ENCODE measurements around the gene TOPORS.
A peak's percentile ranks its signal among the peaks of the same experiment; 100 is the strongest.
"Not testable (repeated sequence)": the region's sequence is repeated elsewhere in the genome, so short reads cannot be mapped to it uniquely, and the experiment has no call there.

The TOPORS gene

DNA sequence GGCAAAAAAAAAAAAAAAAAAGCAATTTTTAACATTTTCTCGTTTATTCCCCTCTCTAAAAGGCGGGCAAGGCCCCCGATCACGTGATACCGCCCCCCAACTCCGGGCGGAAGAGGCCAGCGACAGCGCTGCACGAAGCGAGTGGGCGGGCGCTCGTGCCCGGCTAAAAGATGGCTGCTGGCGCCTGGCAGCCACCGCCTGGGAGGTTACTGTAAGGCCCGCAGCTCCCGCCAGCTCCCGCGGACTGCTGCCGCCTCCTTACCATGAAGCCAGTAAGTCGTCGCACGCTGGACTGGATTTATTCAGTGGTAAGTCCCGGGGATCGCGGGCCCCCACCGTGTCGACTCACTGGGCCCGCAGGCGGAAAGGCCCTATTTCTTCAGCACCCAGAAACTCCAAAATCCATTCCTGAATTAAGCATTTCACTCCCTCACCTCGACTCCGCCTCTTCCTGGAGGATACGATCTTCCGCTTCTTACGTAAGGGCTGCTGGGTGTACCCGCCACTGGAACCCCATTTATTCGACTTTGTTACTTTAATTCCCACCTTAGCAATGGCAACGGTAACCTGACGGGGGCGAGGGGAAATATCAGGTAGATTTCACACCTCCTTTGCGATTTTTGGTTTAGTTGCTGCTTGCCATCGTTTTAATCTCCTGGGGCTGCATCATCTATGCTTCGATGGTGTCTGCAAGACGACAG lies at the start of gene TOPORS, which contains the start of gene SMIM27:
Gene TOPORS (minus strand): TSS at position 415 of the 701 bp plus-strand sequence. CDS start 150 bp downstream, at position 265.
Gene SMIM27 (plus strand): TSS at position 156 of the 701 bp plus-strand sequence. CDS start 108 bp downstream, at position 264.
- DNase-seq: peak; percentile 89

DNA sequence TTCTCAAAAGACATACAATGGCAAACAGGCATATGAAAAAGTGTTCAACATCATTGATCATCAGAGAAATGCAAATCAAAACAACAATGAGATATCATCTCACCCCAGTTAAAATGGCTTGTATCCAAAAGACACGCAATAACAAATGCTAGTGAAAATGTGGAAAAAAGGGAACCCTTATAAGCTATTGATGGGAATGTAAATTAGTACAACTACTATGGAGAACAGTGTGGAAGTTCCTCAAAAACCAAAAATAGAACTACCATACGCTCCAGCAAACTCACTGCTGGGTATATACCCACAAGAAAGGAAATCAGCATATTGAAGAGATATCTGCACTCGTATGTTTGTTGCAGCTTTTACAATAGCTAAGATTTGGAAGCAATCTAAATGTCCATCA lies 46.6 kb upstream of the TOPORS start:
- not testable (repeated sequence) for DNase-seq

DNA sequence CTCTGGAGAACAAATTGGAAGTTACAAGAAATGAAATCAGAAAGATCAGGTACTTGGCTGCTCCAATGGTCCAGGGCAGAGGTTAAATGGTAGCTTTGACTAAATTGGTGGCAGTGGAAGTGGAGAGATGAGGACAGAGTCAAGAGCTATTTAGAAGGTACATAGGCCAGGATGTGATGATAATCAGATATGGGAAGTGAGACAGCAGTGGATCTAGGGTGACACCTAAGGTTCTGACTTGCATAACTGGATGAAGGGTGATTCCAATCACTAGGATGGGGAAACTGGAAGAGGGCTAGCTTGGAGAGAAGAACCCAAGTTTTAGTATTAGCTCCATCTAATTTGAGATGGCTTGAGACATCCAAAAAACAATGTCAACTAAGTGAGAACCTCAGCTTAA lies 44.5 kb upstream of the TOPORS start:
- no peak for DNase-seq

- DNase-seq: no peak
Observed at GRCh38 chr9:32596096-32596865, 43.9 kb upstream of the TOPORS start.

DNA sequence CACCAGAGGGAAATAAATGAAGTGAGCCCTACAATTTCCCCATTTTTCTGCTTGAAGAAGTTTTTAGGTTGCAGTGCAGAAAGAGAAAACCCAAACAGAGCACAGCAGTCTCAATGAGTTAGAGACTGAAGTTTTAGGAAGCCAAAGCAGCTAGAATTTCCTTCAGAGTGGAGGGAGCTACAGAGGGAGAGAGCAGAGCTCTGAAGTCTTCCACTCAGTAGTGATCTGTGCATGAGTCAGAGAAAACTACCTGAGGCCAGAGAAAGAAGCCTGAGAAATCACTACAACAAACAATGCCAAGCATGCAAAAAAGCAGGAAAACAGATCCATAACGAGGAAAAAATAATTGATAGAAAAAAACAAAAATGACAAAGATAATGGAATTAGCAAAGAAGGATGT lies 38.5 kb upstream of the TOPORS start:
- no peak for DNase-seq

DNA sequence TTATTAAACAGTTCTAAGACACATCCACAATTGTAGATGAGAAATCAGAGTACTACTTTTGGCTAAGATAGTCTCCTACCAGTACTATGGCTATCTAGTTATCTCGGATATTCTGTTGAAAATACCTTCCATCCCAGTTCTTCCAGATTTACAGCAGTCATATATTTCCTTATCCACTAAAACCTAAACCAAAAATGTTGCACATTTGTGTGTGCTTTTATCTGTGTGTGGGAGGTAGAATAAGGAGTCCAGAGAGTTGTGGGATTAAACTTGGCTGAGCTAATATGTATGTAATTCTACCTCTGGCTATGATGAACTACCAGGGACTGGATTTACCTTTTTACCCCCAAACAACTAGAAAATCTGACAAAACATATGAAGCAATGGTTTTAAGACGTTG lies 38.1 kb upstream of the TOPORS start:
- DNase-seq: no peak

GRCh38 chr9:32589083-32589723 lies 36.8 kb upstream of the TOPORS start:
- DNase-seq: peak; percentile 25

DNA sequence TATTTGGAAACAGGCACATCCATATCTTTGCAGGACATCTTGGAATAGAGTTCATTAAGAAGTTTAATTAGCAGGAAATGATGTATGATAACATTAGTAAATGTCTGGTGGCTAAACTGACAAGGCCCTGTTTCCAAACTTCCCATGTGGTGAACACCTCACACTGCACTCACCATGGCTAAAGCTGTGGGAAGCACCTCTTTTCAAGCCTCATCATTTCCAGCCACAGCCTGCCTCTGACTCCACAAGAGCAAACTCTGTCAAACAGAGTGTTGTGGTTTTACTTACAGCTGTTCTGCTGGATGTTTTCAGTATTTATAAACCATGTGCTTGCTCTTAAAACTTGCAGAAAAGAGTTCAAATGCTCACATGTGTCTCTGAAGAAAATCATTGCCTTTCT lies 35.5 kb upstream of the TOPORS start:
- DNase-seq: no peak

- DNase-seq: no peak
Observed at GRCh38 chr9:32584784-32585183, 32.4 kb upstream of the TOPORS start.

DNA sequence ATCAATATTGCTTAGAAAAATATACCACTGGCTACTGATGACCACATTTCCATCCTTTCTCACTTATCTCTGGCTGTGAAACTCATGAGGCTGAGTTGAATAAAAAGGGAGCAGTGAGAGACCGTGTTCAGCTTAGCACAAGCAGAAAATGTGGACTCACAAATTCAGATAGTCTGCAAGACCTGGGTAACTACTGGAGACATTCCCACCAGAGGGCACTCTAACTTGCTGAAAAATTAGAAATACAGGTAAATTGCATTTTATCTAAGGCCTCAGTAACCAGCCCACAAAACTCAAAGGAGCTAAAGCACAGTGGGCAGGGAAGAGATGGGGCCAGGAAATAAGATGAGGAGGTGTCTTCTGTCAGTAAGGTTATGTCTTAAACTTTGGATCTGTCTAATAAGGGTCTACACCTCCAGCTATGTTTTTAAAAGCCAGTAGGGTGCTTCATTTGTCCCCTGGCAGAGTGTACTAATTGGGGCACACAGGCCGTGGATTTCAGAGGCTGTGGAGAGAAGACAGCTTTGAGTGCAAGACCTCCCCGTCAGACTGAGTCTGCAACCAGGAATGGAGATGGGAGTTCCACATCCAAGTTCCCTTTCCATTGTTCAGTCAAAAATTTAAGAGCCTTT lies 29.2 kb upstream of the TOPORS start:
- peak; percentile 54 for DNase-seq

GRCh38 chr9:32580631-32581300 lies 28.4 kb upstream of the TOPORS start:
- DNase-seq: no peak

DNA sequence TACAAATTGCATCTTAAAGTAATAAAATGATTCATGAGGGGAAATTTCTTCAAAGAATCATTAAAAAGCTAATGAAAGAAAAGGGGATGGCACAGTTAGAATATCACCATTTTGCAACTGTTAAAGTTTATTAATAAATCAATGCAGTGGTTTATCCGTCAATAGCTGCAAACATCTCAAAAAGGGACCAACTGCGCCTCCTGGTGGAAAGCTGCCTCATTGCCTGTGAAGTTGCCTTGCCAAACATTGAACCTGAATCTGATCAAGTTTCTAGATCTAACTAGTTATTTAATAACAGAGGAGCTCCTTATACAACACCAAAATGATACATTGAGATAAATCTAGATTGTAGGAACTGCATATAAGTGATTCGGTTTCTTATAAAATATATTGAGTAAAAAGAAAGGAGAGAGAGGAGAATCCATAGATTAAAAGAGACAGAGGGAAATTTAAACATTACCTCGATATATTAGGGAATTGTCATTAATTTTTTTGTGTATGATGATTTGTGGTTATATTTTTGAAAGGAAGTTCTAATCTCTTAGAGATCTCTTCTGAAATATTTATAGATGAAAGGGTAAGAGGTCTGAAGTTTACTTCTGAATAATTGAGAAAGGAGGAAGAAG lies 27.4 kb upstream of the TOPORS start:
- DNase-seq: peak; percentile 35

GRCh38 chr9:32578976-32579375 lies 26.6 kb upstream of the TOPORS start:
- DNase-seq: no peak

DNA sequence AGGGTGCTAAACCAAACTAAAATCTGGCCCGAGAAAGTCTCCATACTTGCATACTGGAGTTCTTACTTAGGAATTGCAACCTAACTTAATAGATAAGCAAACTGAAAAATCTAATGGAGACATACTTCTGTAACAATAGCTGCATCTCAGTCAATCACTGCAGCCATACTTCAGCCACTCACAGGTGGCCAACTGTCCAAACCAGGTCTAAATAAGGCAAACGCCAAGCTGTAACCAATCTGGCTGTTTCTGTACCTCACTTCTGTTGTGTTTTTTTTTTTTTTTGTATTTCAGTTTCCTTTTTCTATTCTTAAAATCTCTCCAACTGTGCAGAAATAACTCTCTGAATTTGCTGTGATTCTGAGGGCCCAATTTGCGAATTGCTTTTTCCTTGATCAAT lies 24.9 kb upstream of the TOPORS start:
- DNase-seq: no peak

GRCh38 chr9:32574858-32575257 lies 22.5 kb upstream of the TOPORS start:
- no peak for DNase-seq

DNA sequence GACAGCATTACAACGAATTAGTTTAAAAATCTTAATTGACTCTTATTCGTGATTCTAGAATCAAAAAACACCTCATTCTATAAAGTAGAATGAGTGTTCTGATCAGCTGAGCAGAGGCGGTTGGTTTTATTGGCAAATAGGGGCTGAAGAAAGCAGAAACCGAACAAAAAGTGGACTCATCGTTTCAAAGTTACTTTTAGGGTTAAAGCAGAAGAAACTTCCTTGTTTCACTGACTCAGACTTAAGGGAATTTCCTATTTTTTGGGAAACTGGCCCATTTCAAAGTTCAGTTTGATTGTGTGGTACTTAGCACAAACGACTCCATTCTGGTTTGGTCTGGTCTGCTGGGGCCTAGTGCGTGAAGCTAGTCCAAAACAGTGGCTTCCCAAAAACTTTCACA lies 21.4 kb upstream of the TOPORS start:
- DNase-seq: no peak

DNA sequence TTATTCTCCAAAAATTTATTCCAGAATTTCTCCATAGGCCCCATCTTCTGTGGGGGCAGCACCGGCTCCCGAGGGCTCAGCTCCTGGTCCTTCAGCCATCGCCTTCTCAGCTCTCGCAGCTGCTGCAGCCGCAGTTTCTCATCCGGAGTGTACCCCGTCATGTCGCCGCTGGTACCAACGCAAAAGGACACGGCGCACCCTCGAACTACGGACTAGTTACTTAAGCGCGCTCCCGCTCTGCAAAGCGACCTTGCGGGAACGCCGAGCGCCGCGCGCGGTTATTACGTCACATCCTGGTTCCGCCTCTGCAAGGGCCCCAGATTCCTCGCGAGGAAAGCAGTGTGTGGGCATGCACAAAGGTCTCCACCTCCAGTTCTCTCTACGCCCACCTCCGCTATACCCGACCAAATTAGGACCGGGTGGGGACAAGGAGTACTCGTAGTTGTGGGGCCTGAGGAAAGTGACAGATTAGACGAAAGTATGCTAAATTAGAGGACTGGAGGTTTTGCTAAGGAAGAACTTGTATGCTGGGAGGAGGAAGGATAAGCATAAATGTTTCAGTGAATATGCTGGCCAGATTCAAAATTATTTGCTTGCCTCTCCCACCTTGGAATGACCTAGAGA lies 20.6 kb upstream of the TOPORS start, which contains the start of gene NDUFB6:
Gene NDUFB6 (minus strand): TSS at position 260 of the 624 bp plus-strand sequence. CDS start 99 bp downstream, at position 161.
- peak; percentile 86 for DNase-seq

DNA sequence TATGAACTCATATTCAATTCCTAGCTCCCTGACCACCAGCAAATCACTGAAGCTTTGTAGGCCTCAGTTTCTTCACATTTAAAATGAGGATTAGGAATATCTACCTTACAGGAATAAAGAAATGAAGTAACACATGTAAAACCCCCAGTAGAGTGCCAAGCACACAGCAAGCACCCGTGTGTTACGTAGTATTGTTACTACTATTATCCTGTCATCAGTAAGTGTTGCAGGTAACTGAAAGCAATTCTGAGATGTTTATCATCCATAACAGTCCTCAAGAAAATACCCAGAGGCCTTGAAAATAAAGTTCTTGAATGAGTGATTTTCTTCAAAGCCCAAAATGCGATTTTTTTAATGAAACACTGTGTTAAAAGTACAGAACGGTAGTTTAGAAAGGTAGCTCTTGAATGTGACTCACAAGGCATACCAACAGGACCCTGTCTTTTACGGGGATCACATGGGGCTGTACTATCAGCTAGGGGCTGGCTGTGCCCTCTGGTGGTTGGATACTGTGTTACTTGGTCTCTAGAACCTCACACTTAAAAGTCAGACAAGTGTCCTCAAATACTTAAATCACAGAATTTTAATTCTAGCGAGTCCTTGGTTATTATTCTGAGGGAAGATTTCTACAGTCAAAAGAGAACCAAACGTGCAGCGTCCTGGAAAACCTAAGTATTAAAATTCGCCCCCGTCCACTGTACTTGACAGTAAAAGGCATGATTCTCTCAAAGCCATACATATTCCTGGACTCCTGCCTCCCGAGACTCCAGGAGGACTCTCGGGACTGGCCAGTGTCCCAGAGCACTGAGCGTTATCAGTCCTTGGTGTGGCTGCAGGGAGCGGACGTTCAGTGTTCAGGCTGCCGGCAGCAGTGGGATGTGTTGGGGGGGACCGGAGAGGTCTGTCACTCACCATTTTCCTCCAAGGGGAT lies 19.8 kb upstream of the TOPORS start:
- peak; percentile 62 for DNase-seq

DNA sequence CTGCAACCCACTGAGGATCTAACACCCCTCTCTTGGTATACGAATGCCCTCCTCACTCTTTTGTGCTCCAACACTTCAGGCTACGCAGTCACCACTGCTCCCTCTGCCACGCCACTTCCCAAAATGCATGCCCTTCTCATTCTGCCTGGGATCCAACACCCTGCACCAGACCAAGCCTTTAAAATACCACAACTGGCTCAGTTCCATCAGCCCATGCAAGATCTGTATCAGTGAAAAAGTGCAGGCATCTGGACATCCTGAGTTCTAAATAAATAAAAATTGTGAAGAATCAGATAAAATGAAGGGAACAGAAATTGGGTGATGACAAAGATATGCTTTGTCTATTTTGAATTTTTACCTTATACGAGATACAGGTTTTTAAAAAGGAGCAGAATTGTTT lies 17.9 kb upstream of the TOPORS start:
- DNase-seq: no peak

GRCh38 chr9:32566770-32567169 lies 14.4 kb upstream of the TOPORS start:
- no peak for DNase-seq
